Stromal cell of bone marrow (primary cell): ENCODE measurements around the gene ZNF526.
"Not testable (repeated sequence)": the region's sequence is repeated elsewhere in the genome, so short reads cannot be mapped to it uniquely, and the experiment has no call there.

Experiments
- DNase-seq: peaks from one replicate; pipeline ENCODE4 v3.0.0-alpha.2; 2012; ENCODE audit warnings: low read depth

ZNF526 gene

DNA sequence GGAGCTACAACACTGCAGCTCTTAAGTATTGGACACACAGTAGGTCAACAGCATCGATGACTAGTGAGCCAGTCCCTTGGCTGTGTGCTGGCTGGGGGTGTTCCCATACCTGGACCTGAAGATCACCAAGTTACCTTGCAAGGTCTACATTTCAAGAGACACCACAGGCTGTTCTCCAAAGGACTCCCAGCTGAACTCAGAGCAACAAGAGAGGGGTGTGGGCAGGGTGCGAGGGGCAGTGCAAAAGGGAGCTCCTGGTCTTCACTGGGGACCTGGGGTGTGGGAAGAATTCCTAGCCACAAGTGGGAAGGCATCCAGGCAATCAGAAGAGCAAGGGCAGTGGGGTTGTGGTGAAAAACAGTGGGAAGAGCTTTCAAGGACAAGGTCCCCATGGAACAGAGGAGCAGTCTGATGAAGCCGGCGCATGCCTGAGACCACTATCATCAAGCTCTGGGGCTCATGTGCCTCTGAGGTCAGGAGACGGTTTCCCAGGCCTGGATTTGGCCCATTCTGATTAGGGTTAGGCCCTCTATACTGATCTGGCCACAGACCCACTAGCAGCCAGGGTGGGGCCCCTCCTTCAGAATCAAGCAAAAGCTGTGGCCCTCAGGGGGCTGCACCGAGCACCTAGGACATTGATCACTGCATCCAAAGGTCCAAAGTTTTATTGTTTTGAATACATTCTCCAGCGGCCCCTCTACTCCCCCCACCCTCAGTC is 27.0 kb downstream of the ZNF526 start:
- DNase-seq: no peak

DNA sequence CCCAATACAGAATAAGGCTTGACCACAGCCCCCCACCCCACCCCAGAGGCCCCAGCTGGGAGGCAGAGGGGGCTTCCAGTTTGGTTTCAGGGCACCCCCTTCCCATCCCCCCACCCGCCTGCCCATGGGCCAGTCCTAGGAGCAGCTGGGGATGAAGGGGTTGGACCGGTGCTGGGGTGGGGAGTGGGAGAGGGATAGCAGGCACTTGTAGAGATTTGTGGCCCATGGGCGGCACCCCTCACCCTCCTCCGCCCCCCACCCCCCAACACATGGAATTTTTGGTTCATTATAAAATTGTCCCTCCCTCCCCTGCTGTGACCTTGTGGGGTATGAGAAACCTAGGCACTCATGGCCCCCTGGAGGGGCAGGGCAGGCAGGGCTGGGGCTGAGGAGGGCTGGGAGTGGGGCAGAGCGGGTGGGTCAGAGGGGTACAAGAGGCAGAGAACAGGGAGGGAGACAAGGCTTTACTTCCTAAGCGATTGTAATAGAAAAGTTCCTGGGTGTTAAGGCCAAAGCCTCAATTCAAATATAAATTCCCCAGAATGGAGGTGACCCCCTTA is 27.6 kb downstream of the ZNF526 start:
- DNase-seq: no peak

DNA sequence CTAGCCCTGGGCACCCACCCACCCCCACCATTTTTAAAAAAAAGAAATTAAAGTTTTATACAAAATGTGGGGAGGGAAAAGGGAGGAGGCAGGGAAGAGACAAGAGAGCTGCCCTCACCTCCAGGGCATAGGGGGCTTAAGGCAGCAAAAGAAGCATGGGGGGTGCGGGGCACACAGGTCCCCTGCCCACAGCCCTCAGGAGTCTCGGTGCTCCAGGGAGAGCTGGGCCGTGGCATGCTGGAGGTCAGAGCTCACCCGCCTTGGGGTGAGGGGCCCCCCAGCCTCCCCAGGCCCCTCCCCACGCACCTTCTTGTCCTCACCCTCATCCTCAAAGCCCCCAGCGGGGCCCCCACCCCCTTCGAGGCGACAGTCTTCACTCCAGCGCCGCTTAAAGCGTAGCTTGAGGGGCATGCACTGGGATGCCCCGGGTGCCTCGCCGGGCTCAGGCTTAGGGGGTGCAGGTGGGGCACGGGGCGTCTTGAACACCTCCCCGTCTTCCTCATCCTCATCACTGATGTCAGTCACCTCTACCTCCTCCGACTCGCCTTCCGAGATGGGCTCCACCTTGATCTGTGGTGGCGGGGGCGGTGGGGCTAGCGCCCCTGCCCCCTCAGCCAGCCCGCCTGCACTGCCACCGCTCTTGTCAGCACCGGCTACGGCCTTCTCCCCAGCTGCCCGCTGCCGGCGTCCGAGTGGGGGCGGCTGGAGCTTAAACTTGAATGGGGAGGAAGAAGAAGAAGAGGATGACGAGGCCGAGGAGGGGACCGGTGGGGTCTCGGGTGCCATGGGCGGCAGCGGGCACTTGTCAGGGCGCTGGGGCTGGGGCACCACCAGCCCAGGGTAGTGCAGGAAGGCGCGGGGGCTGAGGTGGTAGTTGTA is 28.4 kb downstream of the ZNF526 start:
- no peak for DNase-seq

DNA sequence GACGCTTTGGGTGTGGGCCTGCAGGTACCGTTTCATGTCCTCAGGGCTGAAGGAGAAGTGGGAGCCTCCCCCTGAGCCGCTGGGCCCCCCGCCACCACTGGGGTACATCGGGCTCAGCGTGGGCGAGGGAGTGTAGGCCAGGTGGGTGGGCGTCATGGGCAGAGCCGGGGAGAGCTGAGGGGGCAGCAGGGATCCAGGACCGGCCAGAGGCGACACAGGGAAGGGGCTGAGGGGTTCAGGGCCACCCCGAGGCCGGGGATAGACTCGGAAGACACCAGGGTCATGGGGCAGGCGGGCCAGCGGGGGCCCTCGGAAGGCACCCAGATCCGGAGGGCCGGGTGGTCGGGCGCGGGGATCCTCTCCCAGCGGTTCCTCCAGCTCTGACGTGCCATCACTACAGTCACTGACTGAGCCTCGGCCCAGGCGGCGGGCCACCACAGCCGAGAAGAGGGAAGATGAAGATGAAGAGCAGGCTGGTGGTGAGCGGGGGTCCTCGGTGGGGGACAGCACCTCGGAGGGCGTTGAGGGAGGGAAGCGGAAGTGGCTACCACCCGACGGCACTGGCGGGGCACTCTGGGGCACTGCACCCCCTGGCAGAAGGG is 29.1 kb downstream of the ZNF526 start:
- no peak for DNase-seq

DNA sequence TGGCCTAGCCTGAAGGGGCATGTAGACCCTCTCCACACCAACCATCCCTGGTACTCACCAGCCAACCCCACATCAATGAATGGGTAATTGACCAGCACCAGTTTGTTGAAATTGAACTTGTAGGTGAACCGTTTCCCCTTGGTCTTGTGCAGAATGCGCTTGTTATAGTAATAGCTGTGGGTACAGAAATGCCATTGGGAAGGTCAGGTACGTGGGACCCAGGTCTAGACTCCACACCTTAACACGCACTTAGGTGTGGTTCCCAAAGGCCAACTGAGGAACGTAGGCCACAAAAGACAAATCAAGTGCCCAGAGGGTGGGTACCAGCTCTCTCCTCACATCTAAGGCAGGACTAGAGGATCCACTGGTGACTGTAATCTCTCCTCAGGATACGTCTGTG is 29.7 kb downstream of the ZNF526 start:
- DNase-seq: no peak

DNA sequence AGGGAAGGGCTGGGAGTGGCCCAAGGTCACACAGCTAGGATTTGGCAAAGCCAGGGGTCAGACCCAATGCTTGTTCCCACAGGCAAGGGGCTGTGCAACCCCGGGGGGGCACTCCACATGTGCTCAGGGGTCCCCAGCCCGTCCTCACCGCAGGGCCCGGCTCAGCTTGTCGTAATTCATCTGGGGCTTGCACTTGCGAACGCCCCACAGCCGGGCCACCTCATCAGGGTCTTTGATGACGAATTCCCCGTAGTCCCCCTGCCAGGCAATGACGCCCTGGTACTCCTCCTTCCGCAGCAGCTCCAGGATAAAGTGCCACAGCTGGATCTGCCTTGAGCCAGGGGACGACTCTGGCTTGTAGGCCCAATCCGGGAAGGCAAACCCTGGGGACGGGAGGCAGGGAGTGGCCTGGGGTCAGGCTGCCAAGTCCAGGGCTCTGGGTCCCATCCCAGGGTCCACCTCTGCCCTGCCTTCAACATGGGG is 30.1 kb downstream of the ZNF526 start:
- DNase-seq: no peak

DNA sequence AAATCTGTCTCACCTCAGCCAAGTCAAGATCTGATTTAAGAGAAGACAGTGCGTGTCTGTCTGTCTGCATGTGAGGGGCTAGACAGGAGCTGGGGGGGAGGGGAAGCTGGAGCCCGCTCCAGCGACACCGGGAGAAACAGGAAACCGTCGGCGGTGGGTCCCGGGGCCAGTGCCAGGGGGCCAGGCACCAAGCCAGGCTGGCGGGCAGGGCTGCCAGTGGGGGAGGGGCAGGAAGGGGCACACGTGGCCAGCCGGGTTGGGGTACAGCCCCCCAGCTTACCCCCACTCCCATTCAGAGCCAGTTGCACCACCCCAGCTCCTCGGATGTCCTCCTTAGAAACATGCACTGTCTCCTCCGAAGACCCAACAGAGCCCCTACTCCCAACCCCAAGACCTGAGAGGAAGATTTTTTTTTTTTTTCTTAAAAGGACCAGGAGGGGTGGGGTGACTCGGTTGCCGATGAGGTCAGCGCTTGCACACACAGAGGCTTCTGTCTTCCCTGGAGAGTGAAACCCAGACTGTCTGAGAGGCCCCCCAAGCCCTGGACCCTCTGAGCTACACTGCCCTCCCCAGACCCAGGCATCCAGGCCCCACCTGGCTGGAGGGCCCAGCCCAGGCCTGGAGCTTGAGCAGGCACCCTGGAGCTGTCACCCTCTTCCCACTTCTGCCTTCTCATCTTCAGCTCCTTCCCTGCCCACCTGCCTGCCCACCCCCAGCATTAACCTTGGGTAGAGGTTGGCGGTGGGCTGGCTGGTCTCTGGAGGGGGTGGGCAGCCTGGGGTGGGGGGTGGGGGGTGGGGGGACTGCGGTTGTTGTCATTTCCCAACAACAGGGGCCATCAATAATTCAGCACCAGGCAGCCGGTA is 30.8 kb downstream of the ZNF526 start:
- DNase-seq: no peak

DNA sequence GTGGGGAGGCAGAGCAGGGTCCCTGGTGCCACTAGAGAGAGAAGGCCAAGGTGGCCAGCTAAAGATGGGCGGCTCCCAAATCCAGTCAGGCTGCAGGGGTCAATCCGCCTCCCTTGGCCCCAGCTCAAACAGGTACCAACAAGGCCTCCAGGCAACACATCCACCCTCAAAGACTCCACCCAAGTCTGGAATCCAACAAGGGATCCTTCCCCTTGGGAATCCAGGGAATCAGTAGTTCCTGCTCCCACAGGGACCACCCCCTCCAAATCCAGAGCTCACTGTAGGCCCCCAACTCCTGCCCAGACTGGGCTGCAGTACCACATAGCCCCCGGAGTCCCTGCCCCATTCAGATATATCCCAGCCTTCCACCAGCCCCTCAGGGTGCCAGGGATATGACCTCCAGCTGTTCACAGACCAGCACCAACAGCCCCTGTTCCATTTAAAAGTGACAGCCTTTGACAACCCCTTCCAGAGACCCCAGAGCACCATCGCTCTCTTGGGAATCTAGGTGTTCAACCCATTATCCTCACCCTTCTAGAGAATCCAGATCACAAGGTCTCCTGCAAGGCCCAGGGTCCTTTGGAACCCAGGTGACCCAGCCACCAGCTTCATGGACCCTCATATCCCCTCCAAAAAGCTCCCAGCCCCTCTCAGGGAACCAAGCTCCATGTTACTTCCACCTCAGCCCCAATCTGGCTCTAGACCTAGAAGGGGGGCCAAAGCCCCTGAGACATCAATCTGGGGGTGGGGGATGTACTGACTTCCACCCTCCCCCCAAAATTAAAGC is 31.7 kb downstream of the ZNF526 start:
- no peak for DNase-seq

DNA sequence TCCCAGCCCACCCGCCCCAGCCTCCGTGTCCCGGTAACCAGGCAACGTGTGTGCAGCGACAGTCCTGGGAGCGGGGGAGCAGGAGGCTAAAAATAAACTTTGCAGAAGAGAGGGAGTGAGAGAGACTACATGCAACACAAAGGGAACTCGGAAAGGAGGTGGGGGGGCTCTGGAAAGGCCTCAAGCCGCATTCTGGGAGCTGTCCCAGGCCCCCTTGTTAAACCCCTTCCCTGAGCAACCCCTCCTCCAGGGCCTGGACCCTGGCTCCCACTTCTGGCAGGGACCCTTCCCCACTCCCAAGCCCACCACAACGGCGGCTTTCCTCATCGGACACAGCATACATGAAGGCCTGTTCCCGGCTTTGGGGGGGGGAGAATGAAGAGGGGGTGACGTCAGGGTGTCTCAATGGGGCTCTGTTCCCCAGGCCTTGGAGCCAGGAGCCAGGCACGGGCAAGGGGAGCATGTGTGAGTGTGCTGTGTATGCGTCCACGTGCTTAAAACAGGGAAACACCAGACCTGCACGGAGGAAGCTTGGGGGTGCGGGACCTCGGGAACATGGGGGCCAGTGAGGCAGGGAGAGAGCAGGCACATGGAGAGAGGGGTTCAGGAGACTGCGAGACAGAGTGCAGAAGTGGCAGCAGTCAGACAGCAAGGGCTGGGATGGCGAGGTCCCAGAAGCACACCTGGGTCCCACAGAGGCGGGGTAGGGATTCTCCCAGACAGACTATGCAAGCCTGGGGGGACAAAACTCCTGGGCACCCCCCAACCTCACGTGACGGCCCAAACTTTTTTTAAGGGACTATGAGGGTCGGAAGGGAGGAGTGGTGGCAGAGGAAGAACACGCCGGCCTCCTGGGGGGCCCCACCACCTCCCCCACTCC is 32.5 kb downstream of the ZNF526 start:
- no peak for DNase-seq

DNA sequence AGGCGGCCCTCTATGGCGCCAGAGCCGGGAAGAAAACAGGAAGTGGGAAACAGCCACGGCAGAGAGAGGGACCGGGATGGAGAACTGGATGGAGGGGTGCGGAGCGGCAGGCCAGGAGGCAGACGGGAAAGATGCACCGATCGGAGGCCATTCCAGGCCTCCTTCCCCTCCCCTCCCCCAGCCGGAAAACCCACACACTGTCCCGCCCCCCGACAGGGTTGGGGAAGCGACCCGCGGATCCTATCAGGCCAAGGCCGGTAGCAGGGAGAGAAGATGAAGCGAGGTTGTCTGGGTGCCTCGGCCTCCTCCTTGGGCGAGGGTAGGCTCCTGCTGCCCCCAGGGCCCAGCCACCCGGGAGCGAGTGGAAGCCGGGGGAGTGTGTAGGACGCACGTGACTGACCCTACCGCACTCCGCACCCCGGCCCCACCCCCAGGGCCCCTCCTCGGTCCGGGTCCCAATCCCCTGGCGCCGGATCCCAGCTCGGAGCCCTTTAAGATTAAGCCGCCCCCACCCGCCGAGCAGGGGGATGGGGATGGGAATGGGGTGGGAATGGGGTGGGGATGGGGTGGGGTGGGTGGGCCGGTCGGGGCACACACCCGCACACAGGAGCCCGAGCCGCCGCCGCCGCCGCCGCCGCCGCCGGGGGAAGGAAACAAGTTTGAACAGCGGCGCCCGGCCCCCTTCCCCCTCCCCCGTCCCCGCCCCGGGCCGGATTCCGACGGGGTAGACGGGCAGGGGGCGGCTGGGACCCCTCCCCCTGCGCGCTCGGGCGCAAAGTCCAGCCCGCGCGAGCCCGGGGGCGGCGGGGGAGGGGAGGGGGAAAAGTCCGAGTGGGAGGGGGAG is 33.4 kb downstream of the ZNF526 start:
- no peak for DNase-seq

DNA sequence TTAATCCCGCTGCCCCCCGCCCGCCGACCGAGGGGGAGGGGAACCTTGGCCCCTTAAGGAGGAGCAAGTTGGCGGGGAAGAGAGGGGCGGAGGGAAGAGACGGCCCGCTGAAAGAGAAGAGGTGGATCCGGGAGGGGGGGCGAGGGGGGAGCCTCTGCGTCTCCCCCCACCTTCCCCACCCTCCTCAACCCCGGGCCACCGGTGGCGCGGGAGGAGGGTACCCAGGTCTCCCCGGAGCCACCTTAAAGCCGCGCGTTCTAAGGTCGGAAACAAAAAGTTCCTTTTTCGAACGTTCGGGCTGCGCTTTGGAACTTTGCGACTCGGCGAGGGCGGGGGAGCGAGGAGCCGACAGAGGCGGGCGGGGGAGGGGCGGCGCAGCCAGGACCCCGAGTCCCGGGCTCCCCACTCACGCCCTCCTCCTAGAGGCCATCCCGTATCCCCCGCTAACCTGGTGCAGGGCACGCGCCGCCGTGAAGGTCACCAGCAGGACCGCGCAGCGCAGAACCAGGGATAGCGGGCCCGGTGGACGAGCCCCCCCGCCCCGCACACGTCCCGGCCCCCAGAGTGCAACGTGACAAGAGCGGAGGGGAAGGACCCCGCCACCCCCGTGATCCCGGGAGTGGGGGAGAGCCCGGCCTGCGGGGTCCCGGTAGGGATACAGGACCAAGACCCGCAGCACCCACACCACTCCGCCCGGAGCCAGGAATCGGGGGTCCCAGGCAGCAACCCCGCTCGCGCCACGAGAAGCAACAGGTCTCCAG is 34.2 kb downstream of the ZNF526 start:
- no peak for DNase-seq

DNA sequence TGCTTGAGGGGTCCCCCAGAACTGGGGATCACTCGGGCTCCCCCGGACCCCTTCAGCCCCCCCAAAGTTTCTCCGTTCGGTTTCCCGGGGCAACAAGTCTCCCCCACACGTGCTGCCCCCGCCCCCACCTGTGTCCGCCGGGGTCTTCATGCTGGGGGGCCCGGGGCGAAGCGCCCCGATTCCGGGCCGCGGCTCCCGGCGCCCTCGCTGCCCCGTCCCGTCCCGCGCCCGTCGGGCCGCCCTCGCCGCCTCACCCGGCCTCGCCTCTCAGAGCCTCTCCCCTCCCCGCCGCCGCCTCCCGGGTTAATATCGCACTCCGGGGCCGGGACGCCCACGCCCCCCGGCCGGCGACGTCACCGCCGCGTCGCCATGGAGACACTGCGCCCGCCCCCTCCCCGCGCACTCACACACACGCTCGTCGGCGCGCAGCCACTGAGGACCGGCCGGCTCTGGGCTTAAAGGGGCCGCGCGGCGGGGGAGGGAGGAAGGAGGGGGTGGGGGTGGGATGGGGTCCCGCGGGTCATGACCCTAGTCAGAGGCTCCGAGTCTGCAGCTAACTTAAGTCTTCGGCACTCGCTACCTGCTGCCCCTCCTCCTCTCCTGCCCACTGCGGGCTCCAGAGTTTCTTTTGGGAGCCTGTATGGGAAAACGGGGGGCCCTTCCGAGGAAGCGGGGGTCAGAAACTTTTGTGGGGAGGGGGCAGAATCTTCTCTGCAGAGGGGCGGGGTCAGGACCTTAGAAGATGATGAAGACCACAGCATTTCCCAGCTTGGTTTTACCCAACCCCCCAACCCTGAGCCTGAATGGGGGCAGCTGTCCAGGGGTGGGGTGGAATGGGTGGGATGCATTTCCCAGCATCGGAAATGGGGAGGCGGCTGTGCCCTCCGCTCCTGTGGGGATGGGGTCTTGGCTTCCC is 35.0 kb downstream of the ZNF526 start, which contains the start of gene ERF:
TSS of gene ERF (minus strand) at position 279 of the 916 bp plus-strand sequence. CDS start at position 150, 129 bp downstream.
- peak; percentile 83 for DNase-seq

DNA sequence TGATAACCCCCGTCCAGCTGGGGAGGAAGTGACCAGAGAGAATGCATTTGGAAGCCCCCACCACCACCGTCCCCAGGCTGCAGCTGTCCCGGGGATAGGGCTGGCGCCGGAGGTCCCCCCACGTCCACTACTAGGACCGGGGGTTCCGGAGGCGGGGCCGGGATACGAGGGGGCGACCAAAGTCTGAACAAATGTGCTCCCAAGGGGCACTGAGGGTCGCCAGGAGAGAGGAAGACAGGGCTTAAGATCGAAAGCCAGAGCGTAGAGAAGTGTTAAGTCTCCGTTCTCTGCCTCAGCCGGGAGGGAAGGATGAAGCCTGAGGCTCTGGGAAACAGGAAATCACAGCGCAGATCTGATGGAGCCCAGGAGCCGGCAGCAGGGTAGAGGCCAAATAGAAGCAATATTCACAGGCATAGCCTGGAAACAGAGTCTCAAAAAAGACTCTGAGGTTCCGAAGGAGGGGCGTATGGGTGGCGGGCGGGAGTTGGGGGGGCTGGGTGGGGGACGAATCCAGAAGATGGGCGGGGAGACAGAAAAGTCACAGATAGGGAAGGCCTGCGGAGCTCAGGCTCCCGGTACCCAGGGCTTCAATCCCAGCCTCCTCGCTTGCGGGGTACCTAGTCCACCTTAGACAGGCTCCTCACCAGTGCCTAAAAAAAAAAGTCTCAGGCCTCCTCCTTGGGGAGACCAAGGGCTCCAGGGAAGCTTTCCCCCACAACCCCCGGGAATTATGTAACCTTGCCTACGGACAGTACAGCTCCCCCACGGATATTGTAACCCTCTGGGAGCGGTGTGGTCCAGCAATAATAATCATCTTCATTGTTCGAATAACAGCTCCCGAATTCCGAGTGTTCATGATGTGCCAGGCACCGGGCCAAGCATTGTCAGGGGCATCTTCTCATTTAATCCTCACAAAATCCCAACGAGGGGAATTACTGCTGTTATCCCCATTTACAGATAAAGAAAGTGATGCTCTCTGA is 35.9 kb downstream of the ZNF526 start:
- DNase-seq: no peak

DNA sequence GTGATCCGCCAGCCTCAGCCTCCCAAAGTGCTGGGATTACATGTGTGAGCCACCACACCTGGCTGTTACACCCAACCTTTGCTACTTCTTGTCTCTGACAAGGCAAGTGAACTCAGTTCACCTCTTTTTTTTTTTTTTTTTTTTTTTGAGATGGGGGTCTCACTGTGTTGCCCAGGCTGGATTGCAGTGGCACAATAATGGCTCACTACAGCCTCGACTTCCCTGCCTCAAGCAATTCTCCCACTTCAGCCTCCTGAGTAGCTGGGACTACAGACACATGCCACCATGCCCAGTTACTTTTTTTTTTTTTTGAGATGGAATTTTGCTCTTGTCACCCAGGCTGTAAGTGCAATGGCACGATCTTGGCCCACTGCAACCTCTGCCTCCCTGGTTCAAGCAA is 37.7 kb downstream of the ZNF526 start:
- DNase-seq: not testable (repeated sequence)

DNA sequence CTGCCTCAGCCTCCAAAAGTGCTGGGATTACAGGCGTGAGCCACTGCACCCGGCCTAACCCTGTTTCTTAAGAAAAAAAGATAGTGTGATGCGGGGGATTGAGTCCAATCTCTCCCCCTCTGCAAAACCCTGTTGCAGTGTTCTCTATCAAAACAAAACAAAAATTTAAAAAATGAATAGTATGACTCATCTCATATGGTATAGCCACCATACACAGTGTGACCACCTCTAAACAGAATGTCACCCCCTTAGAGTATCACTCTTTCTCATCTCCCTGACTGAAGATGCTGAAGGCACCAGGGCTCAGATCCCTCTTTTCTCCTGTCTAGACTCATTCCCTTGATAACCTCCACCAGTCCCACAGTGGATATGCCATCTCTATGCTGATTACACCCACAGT is 41.7 kb downstream of the ZNF526 start:
- DNase-seq: no peak

DNA sequence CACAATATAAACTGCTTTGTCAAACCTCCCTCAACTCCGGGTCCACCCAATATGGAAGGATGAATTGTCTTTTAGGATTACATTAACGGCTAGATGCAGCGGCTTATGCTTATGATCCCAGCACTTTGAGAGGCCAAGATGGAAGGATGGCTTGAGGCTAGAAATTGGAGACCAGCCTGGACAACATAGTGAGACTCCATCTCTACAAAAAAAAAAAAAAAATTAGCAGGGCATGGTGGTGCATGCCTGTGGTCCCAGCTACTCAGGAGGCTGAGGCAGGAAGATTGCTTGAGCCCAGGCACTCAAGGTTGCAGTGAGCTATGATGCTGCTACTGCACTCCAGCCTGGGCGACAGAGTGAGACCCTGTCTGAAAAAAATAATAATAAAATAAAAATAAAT is 46.0 kb downstream of the ZNF526 start:
- DNase-seq: not testable (repeated sequence)
